Skeletal muscle tissue (tissue), 4 donors: Measurements from ENCODE around the gene PRKCE. TPM values are rescaled to one million over a fixed set of nuclear protein-coding genes. Genes with fewer than 3 reads are reported as not detected.
"Not testable (repeated sequence)": the region's sequence is repeated elsewhere in the genome, so short reads cannot be mapped to it uniquely, and the experiment has no call there.

Source experiments
- H3K27ac ChIP-seq: one replicate; pipeline ENCODE4 v1.7.0; 2013; ENCODE audit warnings: mild to moderate bottlenecking, low read depth, low read length, inconsistent platforms
- H3K27me3 ChIP-seq, 3 donors: one replicate each; pipeline ENCODE4 v1.7.0; 2013; ENCODE audit warnings: low read length in 3 of 3; ENCODE audit not compliant: control insufficient read depth in 3 of 3, insufficient read depth in 3 of 3
- H3K36me3 ChIP-seq, 3 donors: one replicate each; pipeline ENCODE4 v1.7.0; 2013; ENCODE audit warnings: low read length in 3 of 3; ENCODE audit not compliant: control insufficient read depth in 3 of 3, insufficient read depth in 3 of 3
- H3K4me1 ChIP-seq, 3 donors: one replicate each; pipeline ENCODE4 v1.7.0; 2013; ENCODE audit warnings: low read length in 3 of 3, mild to moderate bottlenecking in 3 of 3; ENCODE audit not compliant: control insufficient read depth in 3 of 3, insufficient read depth in 3 of 3
- H3K4me3 ChIP-seq, 3 donors: one replicate each; pipeline ENCODE4 v1.7.0; 2013; ENCODE audit warnings: low read length in 3 of 3
- H3K9ac ChIP-seq, 3 donors: one replicate each; pipeline ENCODE4 v1.7.0; 2013; ENCODE audit warnings: low read length in 3 of 3, mild to moderate bottlenecking in 3 of 3, moderate library complexity in 2 of 3, low read depth in 1 of 3
- H3K9me3 ChIP-seq, 3 donors: one replicate each; pipeline ENCODE4 v1.7.0; 2013; ENCODE audit warnings: low read length in 3 of 3; ENCODE audit not compliant: control insufficient read depth in 3 of 3
- total RNA-seq: library from RNA; depleted of rRNA; stranded (reverse); fragments of >200 nt; gene quantifications from one replicate; pipeline ENCODE4 v1.2.3, GENCODE V29; 2014
- donor health status: Osteomylitis.

Gene PRKCE
- total RNA-seq, 1 donor from 2014 or later, result 9.4 TPM

DNA sequence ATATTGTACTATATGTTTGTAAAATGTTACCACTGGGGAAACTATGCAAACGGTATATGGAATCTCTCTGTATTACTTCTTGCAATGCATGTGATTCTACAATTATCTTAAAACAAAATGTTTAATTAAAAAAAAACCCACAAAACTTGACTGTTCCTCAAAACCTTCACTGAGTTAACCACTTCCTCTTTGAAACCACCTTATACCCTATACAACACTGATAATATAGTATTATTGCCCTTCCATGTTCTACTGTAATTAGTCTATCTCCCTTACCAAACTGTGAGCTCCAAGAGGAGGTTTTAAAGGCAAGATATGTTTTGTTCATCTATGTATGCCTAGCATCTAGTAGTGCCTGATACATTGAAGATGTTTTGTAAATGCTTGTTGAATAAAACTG, 572.0 kb downstream of the PRKCE start:
- H3K4me1 ChIP-seq, H3K27me3 ChIP-seq, H3K36me3 ChIP-seq, H3K27ac ChIP-seq, H3K9ac ChIP-seq, H3K4me3 ChIP-seq, H3K9me3 ChIP-seq: not testable (repeated sequence)

DNA sequence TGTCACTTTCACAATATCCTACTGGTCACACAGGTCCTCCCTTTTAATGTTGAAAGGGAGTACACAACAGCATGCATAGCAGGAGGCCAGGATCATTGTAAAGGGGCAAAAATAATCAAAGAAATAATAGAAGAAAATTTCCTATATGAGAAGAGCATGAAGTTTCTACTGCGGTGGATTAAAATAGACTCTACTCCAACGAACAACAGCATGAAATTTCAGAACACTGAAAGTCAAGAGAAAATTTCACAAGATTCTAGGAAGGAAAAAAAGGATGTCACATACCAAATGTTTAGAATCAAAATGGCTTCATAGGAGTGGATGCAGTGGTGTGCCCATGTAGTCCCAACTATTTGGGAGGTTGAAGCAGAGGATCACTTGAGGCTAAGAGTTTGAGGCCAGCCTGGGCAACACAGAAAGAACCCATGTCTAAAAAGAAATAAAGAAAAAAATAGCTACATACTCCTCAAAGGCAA, 573.7 kb downstream of the PRKCE start:
- Histone ChIP-seq H3K9me3 (peaks cover 0 to 4% (median 0%) of the 10 kb centered on the region in 3 donors), H3K4me1 (peaks cover 4 to 8% (median 5%) of the 10 kb centered on the region in 3 donors), H3K36me3 (no peaks in the 10 kb centered on the region), H3K9ac (no peak overlapping the region), H3K27me3 (no peaks in the 10 kb centered on the region), H3K4me3 (no peak overlapping the region), H3K27ac (peak overlapping the region; percentile 42)

DNA sequence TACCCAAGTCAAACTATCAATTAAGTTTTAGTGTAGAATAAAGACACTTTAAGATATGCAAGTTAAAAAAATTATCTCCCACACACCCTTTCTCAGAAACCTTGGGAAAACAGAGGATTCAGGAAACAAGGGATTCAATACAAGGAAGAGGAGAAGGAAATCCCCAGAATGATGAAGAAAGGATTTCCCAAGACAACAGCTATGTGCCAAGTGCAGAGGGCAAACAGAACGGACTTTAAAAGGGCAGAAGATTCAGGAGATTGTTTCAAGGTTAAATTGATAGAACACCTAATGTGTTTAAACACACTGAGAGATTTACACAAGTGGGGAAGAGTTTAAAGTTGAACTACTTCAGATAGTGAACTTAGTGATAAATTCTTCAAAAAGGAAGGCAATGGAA, 574.3 kb downstream of the PRKCE start:
- H3K36me3 ChIP-seq, result no peaks in the 10 kb centered on the region
- no peak overlapping the region for H3K4me3 ChIP-seq
- no peak overlapping the region for H3K27ac ChIP-seq
- no peaks in the 10 kb centered on the region for H3K27me3 ChIP-seq
- peaks cover 5 to 14% (median 9%) of the 10 kb centered on the region in 3 donors for H3K4me1 ChIP-seq
- no peak overlapping the region for H3K9ac ChIP-seq
- H3K9me3 ChIP-seq, result peaks cover 0 to 4% (median 0%) of the 10 kb centered on the region in 3 donors

DNA sequence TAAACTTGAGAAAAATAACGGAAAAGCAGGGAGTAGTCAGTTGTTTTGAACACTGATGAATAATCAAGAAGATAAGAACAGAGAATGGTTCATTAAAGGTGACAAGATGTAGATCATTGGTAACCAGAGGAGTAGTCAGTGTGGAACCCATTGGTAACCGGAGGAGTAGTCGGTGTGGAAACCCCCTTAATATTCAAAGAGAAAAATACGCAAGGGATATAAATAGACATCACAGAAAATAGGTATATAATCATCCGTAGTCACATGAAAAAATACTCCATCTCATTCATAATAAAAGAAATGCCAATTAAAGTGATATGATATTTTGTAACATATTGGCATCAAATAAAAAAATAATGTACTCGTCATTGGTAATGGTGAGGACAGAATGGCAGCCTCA, 575.1 kb downstream of the PRKCE start:
- H3K27ac ChIP-seq, result no peak overlapping the region
- H3K9me3 ChIP-seq, result peaks cover 0 to 4% (median 0%) of the 10 kb centered on the region in 3 donors
- no peak overlapping the region for H3K9ac ChIP-seq
- no peak overlapping the region for H3K4me3 ChIP-seq
- no peaks in the 10 kb centered on the region for H3K27me3 ChIP-seq
- no peaks in the 10 kb centered on the region for H3K36me3 ChIP-seq
- peaks cover 5 to 15% (median 14%) of the 10 kb centered on the region in 3 donors for H3K4me1 ChIP-seq

DNA sequence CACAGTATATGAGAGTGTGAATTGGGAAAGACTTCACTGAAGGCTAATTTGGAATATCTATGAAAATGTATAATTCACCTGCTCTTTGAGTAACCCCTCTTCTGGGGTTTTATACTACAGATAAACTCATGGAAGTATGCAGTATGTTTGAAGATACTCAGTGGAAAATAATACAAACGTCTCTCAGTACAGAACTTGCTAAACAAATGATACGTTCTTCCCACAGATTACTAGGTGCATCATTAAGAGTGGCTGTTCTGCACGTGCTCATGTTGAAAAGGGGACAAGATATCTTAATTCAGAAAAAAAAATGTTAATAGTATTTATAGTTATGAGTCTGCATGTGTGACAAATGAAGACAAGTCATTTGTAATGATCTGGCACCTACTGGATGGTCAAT, 575.5 kb downstream of the PRKCE start:
- H3K9ac ChIP-seq, result no peak overlapping the region
- H3K4me1 ChIP-seq, result peaks cover 5 to 15% (median 14%) of the 10 kb centered on the region in 3 donors

DNA sequence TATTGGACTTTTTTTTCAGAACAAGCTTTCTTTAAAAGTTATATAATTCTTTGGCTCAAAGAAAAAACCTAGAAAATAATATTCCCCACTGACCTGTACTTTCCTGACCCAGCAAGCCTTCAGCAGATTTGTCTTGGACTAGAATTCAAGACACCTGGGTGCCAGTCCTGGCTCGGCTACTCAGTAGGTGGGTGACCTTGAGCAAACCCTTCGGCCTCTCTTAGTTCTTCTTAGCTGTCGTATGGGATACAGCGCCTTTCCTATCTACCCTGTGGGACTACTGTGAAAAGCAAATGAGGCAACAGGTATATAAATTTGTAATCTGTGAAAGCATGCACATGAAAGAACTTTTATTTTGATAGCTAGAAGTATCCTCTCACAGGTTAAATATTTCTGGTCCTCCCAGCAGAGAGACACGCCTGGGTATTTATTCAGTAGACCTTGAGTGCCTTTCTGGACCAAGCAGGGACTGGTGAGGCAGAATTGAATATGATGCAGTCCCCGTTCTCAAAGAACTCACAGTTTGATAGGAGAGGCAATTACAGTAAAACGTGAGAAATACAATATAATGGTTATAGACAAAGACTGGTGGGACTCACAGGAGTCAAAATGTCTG, 576.3 kb downstream of the PRKCE start:
- H3K4me1 ChIP-seq, result peaks cover 5 to 15% (median 14%) of the 10 kb centered on the region in 3 donors
- H3K9ac ChIP-seq, result no peak overlapping the region
- no peaks in the 10 kb centered on the region for H3K36me3 ChIP-seq
- H3K4me3 ChIP-seq, result no peak overlapping the region
- peaks cover 0 to 4% (median 0%) of the 10 kb centered on the region in 3 donors for H3K9me3 ChIP-seq
- H3K27me3 ChIP-seq, result no peaks in the 10 kb centered on the region
- H3K27ac ChIP-seq, result no peak overlapping the region

More for the DNA sequence above, 575.5 kb downstream of the PRKCE start:
- Histone ChIP-seq H3K9me3 (peaks cover 0 to 4% (median 0%) of the 10 kb centered on the region in 3 donors), H3K36me3 (no peaks in the 10 kb centered on the region), H3K4me3 (no peak overlapping the region), H3K27me3 (no peaks in the 10 kb centered on the region), H3K27ac (no peak overlapping the region)

DNA sequence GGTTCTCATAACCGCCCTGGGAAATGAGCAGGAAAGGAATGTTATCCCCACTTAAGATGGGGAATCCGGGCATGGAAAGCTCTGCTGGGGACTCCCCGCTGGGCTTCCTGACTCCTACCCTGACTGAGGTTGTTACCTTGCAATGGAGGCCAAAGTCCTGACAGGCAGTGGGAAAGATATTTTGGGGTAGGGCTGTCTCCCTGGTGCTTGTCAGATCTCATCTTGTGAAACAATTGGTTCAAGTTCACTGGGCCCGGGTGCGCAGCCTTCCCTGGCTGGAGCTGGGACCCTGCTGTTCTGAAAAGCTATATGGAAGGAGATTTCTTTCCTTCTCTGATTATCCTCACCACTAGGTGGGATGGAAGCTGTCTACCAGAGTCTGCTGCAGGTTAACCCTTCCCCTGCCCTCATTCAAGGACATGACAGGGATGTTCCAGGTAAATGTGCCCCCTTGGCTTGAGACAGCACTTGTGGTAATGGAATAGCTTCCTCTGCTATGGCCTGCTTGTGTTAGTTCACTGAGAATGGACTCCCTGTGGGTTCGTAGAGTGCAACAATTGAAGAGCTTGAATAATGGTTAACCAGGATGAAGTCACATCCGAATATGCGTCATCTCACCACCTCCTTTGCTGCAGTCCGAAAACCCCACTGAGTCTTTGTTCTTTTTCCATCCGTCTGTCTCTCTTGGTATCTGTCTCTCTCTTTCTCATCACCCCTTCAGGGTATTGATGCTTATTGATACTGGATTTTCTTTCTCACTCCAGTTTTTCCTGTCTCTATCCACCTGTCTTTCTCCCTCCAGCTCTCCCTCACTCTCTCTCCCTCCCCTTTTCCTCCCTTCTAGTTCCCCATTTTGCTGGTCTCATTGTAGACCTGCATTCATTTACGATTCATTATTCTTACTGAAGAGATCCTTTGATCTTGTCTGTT, 577.9 kb downstream of the PRKCE start:
- Histone ChIP-seq H3K9ac (no peak overlapping the region), H3K4me1 (peaks cover 5 to 15% (median 14%) of the 10 kb centered on the region in 3 donors), H3K36me3 (no peaks in the 10 kb centered on the region), H3K27me3 (no peaks in the 10 kb centered on the region), H3K4me3 (no peak overlapping the region), H3K9me3 (no peaks in the 10 kb centered on the region), H3K27ac (no peak overlapping the region)

DNA sequence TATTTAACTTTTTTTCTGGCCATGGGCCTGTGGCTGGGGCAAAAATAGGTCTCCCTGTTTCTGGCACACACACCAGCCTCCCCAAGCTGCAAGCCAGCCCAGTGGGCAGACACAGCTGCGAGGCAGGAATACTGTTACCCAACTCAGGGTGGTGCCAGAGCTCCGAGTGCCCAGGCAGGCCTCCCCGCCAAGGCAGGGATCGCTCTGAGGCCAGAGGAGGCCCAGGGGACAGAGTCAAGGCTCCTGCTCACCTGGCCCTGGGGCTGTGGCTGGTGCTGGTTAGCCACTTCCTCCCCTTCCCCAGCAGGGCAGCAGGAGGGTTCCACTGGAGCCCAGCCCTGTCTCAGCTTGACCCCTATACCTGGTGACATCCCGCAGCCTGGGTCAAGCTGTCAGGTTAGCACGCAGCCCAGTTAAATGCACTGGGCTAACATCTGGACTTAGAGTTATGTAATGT, 578.7 kb downstream of the PRKCE start:
- no peak overlapping the region for H3K27ac ChIP-seq
- no peak overlapping the region for H3K4me3 ChIP-seq
- no peak overlapping the region for H3K9ac ChIP-seq
- no peaks in the 10 kb centered on the region for H3K36me3 ChIP-seq
- H3K4me1 ChIP-seq, result peaks cover 5 to 15% (median 14%) of the 10 kb centered on the region in 3 donors
- H3K27me3 ChIP-seq, result no peaks in the 10 kb centered on the region
- no peaks in the 10 kb centered on the region for H3K9me3 ChIP-seq

DNA sequence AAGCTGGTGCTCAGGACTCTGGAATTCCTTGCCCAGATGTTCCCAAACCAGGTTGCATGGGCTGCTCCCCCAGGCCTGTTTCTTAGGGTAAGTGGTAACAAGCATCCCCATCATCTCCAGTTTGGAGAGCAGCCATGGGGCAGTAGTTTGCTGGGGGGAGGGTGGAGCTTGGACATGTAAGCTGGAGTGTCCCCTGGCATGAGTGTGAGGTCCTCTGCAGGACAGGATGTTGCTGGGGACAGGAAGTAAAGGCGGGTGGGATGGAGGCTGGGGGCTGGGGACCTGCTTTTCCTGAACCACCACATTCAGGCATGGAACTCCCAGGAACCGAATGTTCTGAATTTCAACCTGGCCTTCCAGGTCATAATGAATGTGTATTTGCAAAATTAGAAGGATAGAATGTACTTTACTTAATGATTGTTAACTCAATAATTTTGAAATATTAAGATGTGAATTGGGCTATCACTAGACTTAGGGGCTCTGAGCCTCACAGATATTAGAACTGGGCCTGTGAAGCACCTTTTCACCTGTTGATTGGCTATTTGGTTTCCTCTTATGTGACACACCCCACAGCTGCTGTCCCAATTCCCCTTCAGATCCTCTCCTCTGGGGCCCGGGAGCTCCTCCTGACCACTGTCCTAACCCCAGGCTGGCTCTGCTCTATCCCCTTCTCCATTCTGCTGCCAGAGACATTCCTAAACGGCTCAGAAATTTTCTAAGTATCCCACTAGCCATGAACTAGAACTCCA, 579.4 kb downstream of the PRKCE start:
- Histone ChIP-seq H3K27me3 (no peaks in the 10 kb centered on the region), H3K9ac (no peak overlapping the region), H3K9me3 (no peaks in the 10 kb centered on the region), H3K4me3 (no peak overlapping the region), H3K4me1 (peaks cover 5 to 15% (median 14%) of the 10 kb centered on the region in 3 donors), H3K36me3 (no peaks in the 10 kb centered on the region), H3K27ac (no peak overlapping the region)
